HepG2 (cell line): ENCODE results near the gene TRIO.

Experiments
- AGO2 ChIP-seq: fragments of 200-400 bp; formaldehyde crosslinking; optimal IDR thresholded peaks from 2 replicates; pipeline ENCODE3; 2017; ENCODE audit warnings: mild to moderate bottlenecking, low read depth, low read length, moderate library complexity
- CTCF ChIP-seq: sonication (generic); formaldehyde crosslinking; IDR thresholded peaks from 2 replicates; pipeline ENCODE4 v1.5.0; 2020; ENCODE audit warnings: mild to moderate bottlenecking, missing genetic modification reagents, moderate library complexity
- HINFP ChIP-seq: sonication (generic); formaldehyde crosslinking; IDR thresholded peaks from 2 replicates; pipeline ENCODE4 v1.4.0; 2020; ENCODE audit warnings: low read depth, mild to moderate bottlenecking, missing genetic modification reagents
- NR2C2 ChIP-seq: sonication (generic); formaldehyde crosslinking; IDR thresholded peaks from 2 replicates; pipeline ENCODE4 v1.4.0; 2020; ENCODE audit warnings: missing genetic modification reagents, mild to moderate bottlenecking, moderate library complexity, borderline replicate concordance
- PHF5A ChIP-seq: IDR thresholded peaks from one replicate; pipeline ENCODE4 v1.6.1; 2018; ENCODE audit warnings: low read depth, missing genetic modification reagents; ENCODE audit not compliant: unreplicated experiment
- POLR2A ChIP-seq, 2 experiments: IDR thresholded peaks; 2 replicates each; pipeline ENCODE4 v1.6.1; 2011; ENCODE audit warnings: low read depth in 2 of 2, low read length in 2 of 2, mild to moderate bottlenecking in 1 of 2, moderate library complexity in 1 of 2; ENCODE audit not compliant: insufficient read depth in 1 of 2
- REST ChIP-seq, 2 experiments: IDR thresholded peaks; 2 replicates each; pipeline ENCODE4 v1.6.1; 2011 to 2012; ENCODE audit warnings: low read length in 2 of 2, borderline replicate concordance in 1 of 2, low read depth in 1 of 2, mild to moderate bottlenecking in 1 of 2, moderate library complexity in 1 of 2
- TCF7L2 ChIP-seq: IDR thresholded peaks from 2 replicates; pipeline ENCODE4 v1.6.1; 2011; ENCODE audit warnings: mild to moderate bottlenecking, low read depth, low read length, moderate library complexity
- ZNF709 ChIP-seq: sonication (generic); formaldehyde crosslinking; IDR thresholded peaks from 2 replicates; pipeline ENCODE4 v1.5.0; 2020; ENCODE audit warnings: mild to moderate bottlenecking, missing genetic modification reagents
- ZNF792 ChIP-seq: IDR thresholded peaks from 2 replicates; pipeline ENCODE4 v1.6.1; 2016
- ZNF800 ChIP-seq: sonication (generic); formaldehyde crosslinking; IDR thresholded peaks from 2 replicates; pipeline ENCODE4 v1.4.0; 2020; ENCODE audit warnings: missing genetic modification reagents

GRCh38 chr5:14447958-14448911 lies 305.1 kb downstream of the TRIO start:
- TF ChIP-seq CTCF (CRISPR knock-in tag) (no peak), NR2C2 (CRISPR knock-in tag) (no peak), REST (IDR thresholded peaks at IDR 0.05; ENCODE audit: borderline replicate concordance in 1 of 2, low read depth in 1 of 2, low read length in 2 of 2) (no peak), ZNF709 (CRISPR knock-in tag) (no peak), ZNF792 (no peak), PHF5A (CRISPR knock-in tag) (no peak), HINFP (CRISPR knock-in tag) (no peak), TCF7L2 (no peak), ZNF800 (no peak), AGO2 (no peak), POLR2A (IDR thresholded peaks at IDR 0.05; ENCODE audit: insufficient read depth in 1 of 2, low read depth in 2 of 2, low read length in 2 of 2) (no peak)
